WTC11 (cell line): ENCODE results near the gene SLK. TPM values are rescaled to one million over a fixed set of nuclear protein-coding genes. Genes with fewer than 3 reads are reported as not detected.

Source experiments
- ATAC-seq: fragments of 200-7000 bp; cut with Tn5 transposase; 2 replicates; pipeline ENCODE4 v1.10.0; 2021; ENCODE audit warnings: mild to moderate bottlenecking, moderate library complexity
- CTCF ChIA-PET: fragments of 300-600 bp; sonication (Branson Sonifier 250); formaldehyde crosslinking; loops from one replicate; lab custom pipeline; 2021; ENCODE audit warnings: antibody characterized with exemption; lab: Charles Lee
- POLR2A ChIA-PET: fragments of 350-600 bp; sonication (Branson Sonifier 250); formaldehyde crosslinking; loops from one replicate; lab custom pipeline; 2021; ENCODE audit warnings: antibody characterized with exemption; lab: Charles Lee
- DNase-seq: peaks from one replicate; pipeline ENCODE4 v3.0.0; 2021; ENCODE audit warnings: low spot score
- H3K27ac Mint-ChIP-seq: 2 replicates; pipeline ENCODE4 v1.8.0; 2021; ENCODE audit warnings: mixed read lengths
- H3K27me3 Mint-ChIP-seq: 2 replicates; pipeline ENCODE4 v1.8.0; 2021; ENCODE audit warnings: low read depth, mild to moderate bottlenecking, moderate library complexity, mixed read lengths
- H3K36me3 Mint-ChIP-seq: 2 replicates; pipeline ENCODE4 v1.8.0; 2021; ENCODE audit warnings: mixed read lengths
- H3K4me1 Mint-ChIP-seq: 2 replicates; pipeline ENCODE4 v1.8.0; 2022; ENCODE audit warnings: mixed read lengths
- H3K4me3 Mint-ChIP-seq: 2 replicates; pipeline ENCODE4 v1.8.0; 2021; ENCODE audit warnings: mild to moderate bottlenecking, moderate library complexity, mixed read lengths
- H3K9me3 Mint-ChIP-seq: 2 replicates; pipeline ENCODE4 v1.8.0; 2021; ENCODE audit warnings: mixed read lengths
- FOXP1 ChIP-seq: sonication (generic); formaldehyde crosslinking; IDR thresholded peaks from 2 replicates; pipeline ENCODE4 v1.8.0; 2022; ENCODE audit warnings: missing genetic modification reagents, mild to moderate bottlenecking, moderate library complexity, borderline replicate concordance
- GRHL2 ChIP-seq: fragments of 250-450 bp; sonication (Bioruptor Pico); IDR thresholded peaks from 2 replicates; pipeline ENCODE4 v1.8.0; 2022; ENCODE audit warnings: mild to moderate bottlenecking, moderate library complexity; ENCODE audit not compliant: insufficient replicate concordance, severe bottlenecking
- HMGA2 ChIP-seq: fragments of 250-450 bp; sonication (Bioruptor Pico); IDR thresholded peaks from 2 replicates; pipeline ENCODE4 v1.4.0; 2021; ENCODE audit warnings: mild to moderate bottlenecking, moderate library complexity
- NR2C2 ChIP-seq: sonication (generic); formaldehyde crosslinking; IDR thresholded peaks from 2 replicates; pipeline ENCODE4 v1.8.0; 2022; ENCODE audit warnings: mild to moderate bottlenecking, missing genetic modification reagents
- NR3C1 ChIP-seq: sonication (generic); formaldehyde crosslinking; conservative IDR thresholded peaks from 2 replicates; pipeline ENCODE4 v1.8.1; 2023; ENCODE audit warnings: low read depth, mild to moderate bottlenecking, missing genetic modification reagents
- PRRX2 ChIP-seq: fragments of 250-450 bp; sonication (Bioruptor Pico); IDR thresholded peaks from 2 replicates; pipeline ENCODE4 v1.8.0; 2021; ENCODE audit warnings: mild to moderate bottlenecking
- RELA ChIP-seq: sonication (generic); formaldehyde crosslinking; IDR thresholded peaks from 2 replicates; pipeline ENCODE4 v1.8.1; 2022; ENCODE audit warnings: missing genetic modification reagents, mild to moderate bottlenecking, borderline replicate concordance
- RORB ChIP-seq: fragments of 250-450 bp; sonication (Bioruptor Pico); IDR thresholded peaks from 2 replicates; pipeline ENCODE4 v1.9.0; 2021; ENCODE audit warnings: mild to moderate bottlenecking
- ZNF219 ChIP-seq: sonication (generic); formaldehyde crosslinking; IDR thresholded peaks from 2 replicates; pipeline ENCODE4 v1.8.0; 2023; ENCODE audit warnings: missing genetic modification reagents, mild to moderate bottlenecking, borderline replicate concordance
- ZNF263 ChIP-seq: sonication (generic); formaldehyde crosslinking; IDR thresholded peaks from 2 replicates; pipeline ENCODE4 v1.8.1; 2022; ENCODE audit warnings: low read depth, mild to moderate bottlenecking, moderate library complexity, missing genetic modification reagents
- ZNF317 ChIP-seq: sonication (generic); formaldehyde crosslinking; IDR thresholded peaks from 2 replicates; pipeline ENCODE4 v1.8.1; 2023; ENCODE audit warnings: low read depth, mild to moderate bottlenecking, moderate library complexity, missing genetic modification reagents, borderline replicate concordance
- ZNF396 ChIP-seq: fragments of 250-450 bp; sonication (Bioruptor Pico); IDR thresholded peaks from 2 replicates; pipeline ENCODE4 v1.8.0; 2021; ENCODE audit warnings: mild to moderate bottlenecking, moderate library complexity, borderline replicate concordance
- total RNA-seq: library from RNA; stranded (reverse); gene quantifications from 3 replicates; pipeline ENCODE4 v1.2.3, GENCODE V29; 2021
- TF ChIP-seq, protein P1 (sequence below): fragments of 250-450 bp; sonication (Bioruptor Pico); IDR thresholded peaks from 2 replicates; pipeline ENCODE4 v1.9.0; 2021; ENCODE audit warnings: mild to moderate bottlenecking
- TF ChIP-seq, protein P2 (sequence below): sonication (generic); formaldehyde crosslinking; IDR thresholded peaks from 2 replicates; pipeline ENCODE4 v1.8.1; 2022; ENCODE audit warnings: missing genetic modification reagents, borderline replicate concordance
- TF ChIP-seq, protein P3 (sequence below): sonication (generic); formaldehyde crosslinking; IDR thresholded peaks from 2 replicates; pipeline ENCODE4 v1.8.1; 2022; ENCODE audit warnings: mild to moderate bottlenecking, missing genetic modification reagents, moderate library complexity, borderline replicate concordance
- TF ChIP-seq, protein P4 (sequence below): sonication (generic); formaldehyde crosslinking; IDR thresholded peaks from 2 replicates; pipeline ENCODE4 v1.8.1; 2022; ENCODE audit warnings: low read depth, missing genetic modification reagents, borderline replicate concordance
- TF ChIP-seq, protein P5 (sequence below): fragments of 250-450 bp; sonication (Bioruptor Pico); IDR thresholded peaks from 2 replicates; pipeline ENCODE4 v1.9.0; 2021; ENCODE audit warnings: mild to moderate bottlenecking
- TF ChIP-seq, protein P6 (sequence below): sonication (generic); formaldehyde crosslinking; IDR thresholded peaks from 2 replicates; pipeline ENCODE4 v1.8.0; 2022; ENCODE audit warnings: mild to moderate bottlenecking, missing genetic modification reagents
- TF ChIP-seq, protein P7 (sequence below): fragments of 250-450 bp; sonication (Bioruptor Pico); IDR thresholded peaks from 2 replicates; pipeline ENCODE4 v1.9.0; 2021; ENCODE audit warnings: mild to moderate bottlenecking, borderline replicate concordance

The SLK gene
- total RNA-seq, 1 experiment from 2014 or later: 19.2 TPM

DNA sequence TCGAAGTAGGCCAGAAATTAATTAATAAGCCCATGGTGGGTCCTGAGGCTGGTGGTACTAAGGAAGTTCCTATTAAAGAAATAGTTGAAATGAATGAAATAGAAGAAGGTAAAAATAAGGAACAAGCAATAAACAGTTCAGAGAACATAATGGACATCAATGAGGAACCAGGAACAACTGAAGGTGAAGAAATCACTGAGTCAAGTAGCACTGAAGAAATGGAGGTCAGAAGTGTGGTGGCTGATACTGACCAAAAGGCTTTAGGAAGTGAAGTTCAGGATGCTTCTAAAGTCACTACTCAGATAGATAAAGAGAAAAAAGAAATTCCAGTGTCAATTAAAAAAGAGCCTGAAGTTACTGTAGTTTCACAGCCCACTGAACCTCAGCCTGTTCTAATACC is 36.0 kb downstream of the SLK start:
- Mint-ChIP-seq H3K27ac (no peak overlapping the region), H3K36me3 (peaks cover 16% of the 10 kb centered on the region), H3K4me3 (no peak overlapping the region), H3K9me3 (no peaks in the 10 kb centered on the region)
- ChIA-PET CTCF (no interaction called here), POLR2A (no interaction called here)
- no peak for ATAC-seq
- no peak for DNase-seq
- TF ChIP-seq RELA (CRISPR knock-in tag): no peak
- no peak for TF ChIP-seq FOXP1 (CRISPR knock-in tag)
- no peak for TF ChIP-seq GRHL2 (CRISPR knock-in tag)
- no peak for TF ChIP-seq ZNF263 (CRISPR knock-in tag)
- no peak for TF ChIP-seq ZNF317 (CRISPR knock-in tag)
- TF ChIP-seq, protein P1, sequence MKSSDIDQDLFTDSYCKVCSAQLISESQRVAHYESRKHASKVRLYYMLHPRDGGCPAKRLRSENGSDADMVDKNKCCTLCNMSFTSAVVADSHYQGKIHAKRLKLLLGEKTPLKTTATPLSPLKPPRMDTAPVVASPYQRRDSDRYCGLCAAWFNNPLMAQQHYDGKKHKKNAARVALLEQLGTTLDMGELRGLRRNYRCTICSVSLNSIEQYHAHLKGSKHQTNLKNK (CRISPR knock-in tag): no peak
- TF ChIP-seq, protein P2, sequence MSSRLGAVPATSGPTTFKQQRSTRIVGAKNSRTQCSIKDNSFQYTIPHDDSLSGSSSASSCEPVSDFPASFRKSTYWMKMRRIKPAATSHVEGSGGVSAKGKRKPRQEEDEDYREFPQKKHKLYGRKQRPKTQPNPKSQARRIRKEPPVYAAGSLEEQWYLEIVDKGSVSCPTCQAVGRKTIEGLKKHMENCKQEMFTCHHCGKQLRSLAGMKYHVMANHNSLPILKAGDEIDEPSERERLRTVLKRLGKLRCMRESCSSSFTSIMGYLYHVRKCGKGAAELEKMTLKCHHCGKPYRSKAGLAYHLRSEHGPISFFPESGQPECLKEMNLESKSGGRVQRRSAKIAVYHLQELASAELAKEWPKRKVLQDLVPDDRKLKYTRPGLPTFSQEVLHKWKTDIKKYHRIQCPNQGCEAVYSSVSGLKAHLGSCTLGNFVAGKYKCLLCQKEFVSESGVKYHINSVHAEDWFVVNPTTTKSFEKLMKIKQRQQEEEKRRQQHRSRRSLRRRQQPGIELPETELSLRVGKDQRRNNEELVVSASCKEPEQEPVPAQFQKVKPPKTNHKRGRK (CRISPR knock-in tag): no peak
- TF ChIP-seq NR2C2 (CRISPR knock-in tag): no peak
- TF ChIP-seq, protein P3, sequence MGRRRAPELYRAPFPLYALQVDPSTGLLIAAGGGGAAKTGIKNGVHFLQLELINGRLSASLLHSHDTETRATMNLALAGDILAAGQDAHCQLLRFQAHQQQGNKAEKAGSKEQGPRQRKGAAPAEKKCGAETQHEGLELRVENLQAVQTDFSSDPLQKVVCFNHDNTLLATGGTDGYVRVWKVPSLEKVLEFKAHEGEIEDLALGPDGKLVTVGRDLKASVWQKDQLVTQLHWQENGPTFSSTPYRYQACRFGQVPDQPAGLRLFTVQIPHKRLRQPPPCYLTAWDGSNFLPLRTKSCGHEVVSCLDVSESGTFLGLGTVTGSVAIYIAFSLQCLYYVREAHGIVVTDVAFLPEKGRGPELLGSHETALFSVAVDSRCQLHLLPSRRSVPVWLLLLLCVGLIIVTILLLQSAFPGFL: no peak
- no peak for TF ChIP-seq RORB
- TF ChIP-seq, protein P4, sequence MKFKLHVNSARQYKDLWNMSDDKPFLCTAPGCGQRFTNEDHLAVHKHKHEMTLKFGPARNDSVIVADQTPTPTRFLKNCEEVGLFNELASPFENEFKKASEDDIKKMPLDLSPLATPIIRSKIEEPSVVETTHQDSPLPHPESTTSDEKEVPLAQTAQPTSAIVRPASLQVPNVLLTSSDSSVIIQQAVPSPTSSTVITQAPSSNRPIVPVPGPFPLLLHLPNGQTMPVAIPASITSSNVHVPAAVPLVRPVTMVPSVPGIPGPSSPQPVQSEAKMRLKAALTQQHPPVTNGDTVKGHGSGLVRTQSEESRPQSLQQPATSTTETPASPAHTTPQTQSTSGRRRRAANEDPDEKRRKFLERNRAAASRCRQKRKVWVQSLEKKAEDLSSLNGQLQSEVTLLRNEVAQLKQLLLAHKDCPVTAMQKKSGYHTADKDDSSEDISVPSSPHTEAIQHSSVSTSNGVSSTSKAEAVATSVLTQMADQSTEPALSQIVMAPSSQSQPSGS (CRISPR knock-in tag): no peak
- TF ChIP-seq ZNF219 (CRISPR knock-in tag): no peak
- no peak for TF ChIP-seq HMGA2 (CRISPR knock-in tag)
- no peak for TF ChIP-seq ZNF396 (CRISPR knock-in tag)
- TF ChIP-seq, protein P5, sequence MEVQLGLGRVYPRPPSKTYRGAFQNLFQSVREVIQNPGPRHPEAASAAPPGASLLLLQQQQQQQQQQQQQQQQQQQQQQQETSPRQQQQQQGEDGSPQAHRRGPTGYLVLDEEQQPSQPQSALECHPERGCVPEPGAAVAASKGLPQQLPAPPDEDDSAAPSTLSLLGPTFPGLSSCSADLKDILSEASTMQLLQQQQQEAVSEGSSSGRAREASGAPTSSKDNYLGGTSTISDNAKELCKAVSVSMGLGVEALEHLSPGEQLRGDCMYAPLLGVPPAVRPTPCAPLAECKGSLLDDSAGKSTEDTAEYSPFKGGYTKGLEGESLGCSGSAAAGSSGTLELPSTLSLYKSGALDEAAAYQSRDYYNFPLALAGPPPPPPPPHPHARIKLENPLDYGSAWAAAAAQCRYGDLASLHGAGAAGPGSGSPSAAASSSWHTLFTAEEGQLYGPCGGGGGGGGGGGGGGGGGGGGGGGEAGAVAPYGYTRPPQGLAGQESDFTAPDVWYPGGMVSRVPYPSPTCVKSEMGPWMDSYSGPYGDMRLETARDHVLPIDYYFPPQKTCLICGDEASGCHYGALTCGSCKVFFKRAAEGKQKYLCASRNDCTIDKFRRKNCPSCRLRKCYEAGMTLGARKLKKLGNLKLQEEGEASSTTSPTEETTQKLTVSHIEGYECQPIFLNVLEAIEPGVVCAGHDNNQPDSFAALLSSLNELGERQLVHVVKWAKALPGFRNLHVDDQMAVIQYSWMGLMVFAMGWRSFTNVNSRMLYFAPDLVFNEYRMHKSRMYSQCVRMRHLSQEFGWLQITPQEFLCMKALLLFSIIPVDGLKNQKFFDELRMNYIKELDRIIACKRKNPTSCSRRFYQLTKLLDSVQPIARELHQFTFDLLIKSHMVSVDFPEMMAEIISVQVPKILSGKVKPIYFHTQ: no peak
- no peak for TF ChIP-seq PRRX2 (CRISPR knock-in tag)
- TF ChIP-seq, all 79 proteins: peak for 0
- H3K27me3 Mint-ChIP-seq: no peaks in the 10 kb centered on the region
- no peaks in the 10 kb centered on the region for H3K4me1 Mint-ChIP-seq

DNA sequence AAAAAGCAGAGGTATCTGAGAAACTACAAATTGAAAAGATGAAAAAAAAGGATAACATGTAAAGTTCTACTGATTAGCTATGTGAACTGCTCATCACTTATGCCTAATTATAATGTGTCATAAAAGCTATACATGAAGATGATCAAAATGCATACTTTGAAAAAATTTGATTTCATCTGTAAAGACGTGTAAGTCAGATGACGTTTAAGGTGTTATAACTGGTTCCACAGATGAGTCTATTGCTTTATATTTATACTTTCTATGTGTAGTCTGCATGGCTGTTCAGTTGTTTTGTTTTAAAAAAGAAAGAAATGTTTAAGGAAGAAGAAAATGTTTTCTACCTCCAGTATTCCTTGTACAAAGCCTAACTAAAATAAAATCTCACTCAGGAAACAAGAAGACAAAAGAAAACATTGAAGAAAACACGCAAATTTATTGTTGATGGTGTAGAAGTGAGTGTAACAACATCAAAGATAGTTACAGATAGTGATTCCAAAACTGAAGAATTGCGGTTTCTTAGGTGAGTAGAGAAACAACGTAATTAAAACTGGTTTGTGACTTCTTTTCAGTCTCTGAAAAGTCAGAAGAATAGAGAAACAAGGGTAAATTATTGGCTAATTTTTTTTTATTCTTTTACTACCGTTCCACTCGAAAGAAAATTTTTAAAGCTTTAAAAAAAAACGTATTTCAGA is 38.4 kb downstream of the SLK start:
- Mint-ChIP-seq H3K9me3 (no peaks in the 10 kb centered on the region), H3K27me3 (no peaks in the 10 kb centered on the region), H3K4me3 (no peak overlapping the region), H3K27ac (no peak overlapping the region), H3K36me3 (peaks cover 18% of the 10 kb centered on the region), H3K4me1 (peaks cover 2% of the 10 kb centered on the region; the same call in 1 of the 2 replicates)
- DNase-seq (no peak), ATAC-seq (no peak)
- CTCF ChIA-PET: no interaction called here
- POLR2A ChIA-PET: no interaction called here
- TF ChIP-seq NR3C1 (CRISPR knock-in tag) (no peak), ZNF263 (CRISPR knock-in tag) (no peak), RORB (no peak)
- TF ChIP-seq, protein P6, sequence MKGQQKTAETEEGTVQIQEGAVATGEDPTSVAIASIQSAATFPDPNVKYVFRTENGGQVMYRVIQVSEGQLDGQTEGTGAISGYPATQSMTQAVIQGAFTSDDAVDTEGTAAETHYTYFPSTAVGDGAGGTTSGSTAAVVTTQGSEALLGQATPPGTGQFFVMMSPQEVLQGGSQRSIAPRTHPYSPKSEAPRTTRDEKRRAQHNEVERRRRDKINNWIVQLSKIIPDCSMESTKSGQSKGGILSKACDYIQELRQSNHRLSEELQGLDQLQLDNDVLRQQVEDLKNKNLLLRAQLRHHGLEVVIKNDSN (CRISPR knock-in tag): no peak
- TF ChIP-seq, protein P7, sequence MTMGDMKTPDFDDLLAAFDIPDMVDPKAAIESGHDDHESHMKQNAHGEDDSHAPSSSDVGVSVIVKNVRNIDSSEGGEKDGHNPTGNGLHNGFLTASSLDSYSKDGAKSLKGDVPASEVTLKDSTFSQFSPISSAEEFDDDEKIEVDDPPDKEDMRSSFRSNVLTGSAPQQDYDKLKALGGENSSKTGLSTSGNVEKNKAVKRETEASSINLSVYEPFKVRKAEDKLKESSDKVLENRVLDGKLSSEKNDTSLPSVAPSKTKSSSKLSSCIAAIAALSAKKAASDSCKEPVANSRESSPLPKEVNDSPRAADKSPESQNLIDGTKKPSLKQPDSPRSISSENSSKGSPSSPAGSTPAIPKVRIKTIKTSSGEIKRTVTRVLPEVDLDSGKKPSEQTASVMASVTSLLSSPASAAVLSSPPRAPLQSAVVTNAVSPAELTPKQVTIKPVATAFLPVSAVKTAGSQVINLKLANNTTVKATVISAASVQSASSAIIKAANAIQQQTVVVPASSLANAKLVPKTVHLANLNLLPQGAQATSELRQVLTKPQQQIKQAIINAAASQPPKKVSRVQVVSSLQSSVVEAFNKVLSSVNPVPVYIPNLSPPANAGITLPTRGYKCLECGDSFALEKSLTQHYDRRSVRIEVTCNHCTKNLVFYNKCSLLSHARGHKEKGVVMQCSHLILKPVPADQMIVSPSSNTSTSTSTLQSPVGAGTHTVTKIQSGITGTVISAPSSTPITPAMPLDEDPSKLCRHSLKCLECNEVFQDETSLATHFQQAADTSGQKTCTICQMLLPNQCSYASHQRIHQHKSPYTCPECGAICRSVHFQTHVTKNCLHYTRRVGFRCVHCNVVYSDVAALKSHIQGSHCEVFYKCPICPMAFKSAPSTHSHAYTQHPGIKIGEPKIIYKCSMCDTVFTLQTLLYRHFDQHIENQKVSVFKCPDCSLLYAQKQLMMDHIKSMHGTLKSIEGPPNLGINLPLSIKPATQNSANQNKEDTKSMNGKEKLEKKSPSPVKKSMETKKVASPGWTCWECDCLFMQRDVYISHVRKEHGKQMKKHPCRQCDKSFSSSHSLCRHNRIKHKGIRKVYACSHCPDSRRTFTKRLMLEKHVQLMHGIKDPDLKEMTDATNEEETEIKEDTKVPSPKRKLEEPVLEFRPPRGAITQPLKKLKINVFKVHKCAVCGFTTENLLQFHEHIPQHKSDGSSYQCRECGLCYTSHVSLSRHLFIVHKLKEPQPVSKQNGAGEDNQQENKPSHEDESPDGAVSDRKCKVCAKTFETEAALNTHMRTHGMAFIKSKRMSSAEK (CRISPR knock-in tag): no peak
